Neutrophil (primary cell): ENCODE data around the gene LRRC8E.

Source experiments
- H3K27ac ChIP-seq: fragments of 200-600 bp; sonication (generic); 2 replicates; pipeline ENCODE4 v1.5.1; 2016; ENCODE audit warnings: mild to moderate bottlenecking, moderate library complexity
- H3K27me3 ChIP-seq: fragments of 200-600 bp; sonication (generic); 2 replicates; pipeline ENCODE4 v1.6.0; 2016; ENCODE audit warnings: mild to moderate bottlenecking
- H3K36me3 ChIP-seq: fragments of 200-600 bp; sonication (generic); 2 replicates; pipeline ENCODE4 v1.5.1; 2017
- H3K4me1 ChIP-seq, 2 experiments: fragments of 200-600 bp in 1 of 2; sonication (generic) in 1 of 2; 1 replicate in 1 of 2; 2 replicates in 1 of 2; pipeline versions ENCODE4 v1.5.1 to v1.6.1; 2013 to 2016; ENCODE audit warnings: low read depth in 1 of 2, low read length in 1 of 2, mild to moderate bottlenecking in 1 of 2, moderate library complexity in 1 of 2; ENCODE audit not compliant: control insufficient read depth in 1 of 2, insufficient read depth in 1 of 2
- H3K4me3 ChIP-seq, 2 experiments: fragments of 200-600 bp in 1 of 2; sonication (generic) in 1 of 2; 1 replicate in 1 of 2; 2 replicates in 1 of 2; pipeline ENCODE4 v1.5.1; 2013 to 2016; ENCODE audit warnings: low read depth in 1 of 2, low read length in 1 of 2, mild to moderate bottlenecking in 1 of 2, moderate library complexity in 1 of 2
- H3K9me3 ChIP-seq: fragments of 200-600 bp; sonication (generic); 2 replicates; pipeline ENCODE4 v1.5.1; 2016
- CTCF ChIP-seq: fragments of 200-600 bp; sonication (generic); IDR thresholded peaks from 2 replicates; pipeline ENCODE4 v1.5.1; 2016; ENCODE audit warnings: antibody characterized with exemption

The LRRC8E gene

DNA sequence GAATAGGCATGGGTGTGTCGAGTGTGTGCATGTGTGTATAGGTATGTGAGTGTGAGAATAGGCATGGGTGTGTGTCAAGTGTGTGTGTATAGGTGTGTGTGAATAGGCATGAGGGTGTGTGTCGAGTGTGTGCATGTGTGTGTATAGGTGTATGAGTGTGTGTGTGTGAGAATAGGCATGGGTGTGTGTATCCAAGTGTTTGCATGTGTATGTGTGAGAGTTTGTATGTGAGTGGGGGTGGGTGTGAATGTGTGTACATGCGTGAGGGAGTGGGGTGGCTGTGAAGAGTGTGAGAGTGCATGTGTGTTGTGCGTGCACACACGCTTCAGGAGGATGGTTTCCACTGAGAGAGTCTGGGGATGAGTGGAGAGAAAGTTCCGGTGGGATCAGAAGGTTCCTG, 44.8 kb upstream of the LRRC8E start:
- H3K9me3 ChIP-seq, result no peaks in the 10 kb centered on the region
- TF ChIP-seq CTCF, result no peak
- no peak overlapping the region for H3K4me3 ChIP-seq
- H3K4me1 ChIP-seq, result no peaks in the 10 kb centered on the region
- H3K27ac ChIP-seq, result no peak overlapping the region
- H3K36me3 ChIP-seq, result no peaks in the 10 kb centered on the region
- H3K27me3 ChIP-seq, result no peaks in the 10 kb centered on the region

DNA sequence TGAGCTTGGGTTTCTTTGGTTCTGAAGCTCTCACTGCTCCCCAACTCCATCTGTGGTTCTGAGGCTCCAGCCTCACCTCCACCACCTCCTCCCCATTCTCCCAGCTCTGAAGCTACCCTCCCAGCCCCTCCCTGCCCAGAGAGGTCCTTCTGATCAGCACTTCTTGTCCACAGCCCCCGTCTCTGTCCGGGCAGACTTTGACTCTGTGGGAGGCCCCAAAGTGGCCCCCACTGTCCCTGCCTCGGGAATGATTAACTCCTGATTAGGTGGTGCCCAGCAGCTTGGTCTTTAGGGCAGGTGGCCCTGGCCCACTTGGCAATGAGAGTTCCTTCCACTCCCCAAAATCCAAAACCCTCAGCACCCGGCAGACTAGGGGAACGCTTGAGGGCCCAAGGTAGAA, 43.9 kb upstream of the LRRC8E start:
- no peak overlapping the region for H3K4me3 ChIP-seq
- no peaks in the 10 kb centered on the region for H3K4me1 ChIP-seq
- H3K36me3 ChIP-seq, result no peaks in the 10 kb centered on the region
- H3K27ac ChIP-seq, result no peak overlapping the region
- H3K27me3 ChIP-seq, result no peaks in the 10 kb centered on the region
- H3K9me3 ChIP-seq, result no peaks in the 10 kb centered on the region
- no peak for TF ChIP-seq CTCF

DNA sequence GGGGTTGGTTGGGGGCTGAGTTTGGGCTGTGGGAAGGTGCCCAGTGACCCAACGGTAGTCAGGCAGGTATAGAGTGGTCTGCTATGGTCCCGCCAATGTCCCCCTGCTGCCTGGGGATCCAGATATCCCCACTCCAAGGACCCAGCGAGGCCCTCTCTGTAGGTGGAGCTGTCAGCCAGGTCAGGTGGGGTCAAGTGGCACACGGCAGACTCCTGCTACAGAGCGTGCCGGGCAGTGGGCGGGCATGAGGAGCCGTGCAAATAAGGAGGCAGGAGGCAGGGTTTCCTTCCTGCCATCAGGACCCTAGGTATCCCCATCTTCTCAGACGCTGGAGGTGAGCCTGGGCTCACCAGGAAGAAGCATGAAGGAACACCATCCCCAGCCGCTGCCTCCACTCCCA, 43.4 kb upstream of the LRRC8E start:
- no peaks in the 10 kb centered on the region for H3K9me3 ChIP-seq
- TF ChIP-seq CTCF, result no peak
- no peaks in the 10 kb centered on the region for H3K4me1 ChIP-seq
- no peak overlapping the region for H3K4me3 ChIP-seq
- H3K36me3 ChIP-seq, result no peaks in the 10 kb centered on the region
- H3K27me3 ChIP-seq, result no peaks in the 10 kb centered on the region
- no peak overlapping the region for H3K27ac ChIP-seq

GRCh38 chr19:7845390-7846154, 42.7 kb upstream of the LRRC8E start:
- Histone ChIP-seq H3K4me1 (no peaks in the 10 kb centered on the region), H3K36me3 (peaks cover 3% of the 10 kb centered on the region), H3K27me3 (no peaks in the 10 kb centered on the region), H3K9me3 (no peaks in the 10 kb centered on the region), H3K4me3 (no peak overlapping the region), H3K27ac (no peak overlapping the region)
- no peak for TF ChIP-seq CTCF

- H3K36me3 ChIP-seq, result peaks cover 4% of the 10 kb centered on the region
These were observed 42.1 kb upstream of the LRRC8E start for GRCh38 chr19:7846155-7846646.

More at GRCh38 chr19:7846155-7846646, 42.1 kb upstream of the LRRC8E start:
- Histone ChIP-seq H3K4me1 (no peaks in the 10 kb centered on the region), H3K27ac (no peak overlapping the region), H3K9me3 (no peaks in the 10 kb centered on the region), H3K27me3 (no peaks in the 10 kb centered on the region), H3K4me3 (no peak overlapping the region)
- TF ChIP-seq CTCF, result no peak
